Choroid plexus epithelial cell (primary cell): Measurements from ENCODE around the gene CHRM1.

Source experiments
- DNase-seq: peaks from one replicate; pipeline ENCODE4 v3.0.0-alpha.2; 2010; ENCODE audit warnings: low read depth
- H3K4me3 ChIP-seq: 2 replicates; pipeline ENCODE4 v1.5.1; 2011; ENCODE audit warnings: low read depth, mild to moderate bottlenecking, control low read depth, low read length, moderate library complexity
- TF ChIP-seq, protein P1 (sequence below): conservative IDR thresholded peaks from 2 replicates; pipeline ENCODE4 v1.5.1; 2011; ENCODE audit warnings: low read depth, mild to moderate bottlenecking, control low read depth, inconsistent platforms, low read length, moderate library complexity

The CHRM1 gene

DNA sequence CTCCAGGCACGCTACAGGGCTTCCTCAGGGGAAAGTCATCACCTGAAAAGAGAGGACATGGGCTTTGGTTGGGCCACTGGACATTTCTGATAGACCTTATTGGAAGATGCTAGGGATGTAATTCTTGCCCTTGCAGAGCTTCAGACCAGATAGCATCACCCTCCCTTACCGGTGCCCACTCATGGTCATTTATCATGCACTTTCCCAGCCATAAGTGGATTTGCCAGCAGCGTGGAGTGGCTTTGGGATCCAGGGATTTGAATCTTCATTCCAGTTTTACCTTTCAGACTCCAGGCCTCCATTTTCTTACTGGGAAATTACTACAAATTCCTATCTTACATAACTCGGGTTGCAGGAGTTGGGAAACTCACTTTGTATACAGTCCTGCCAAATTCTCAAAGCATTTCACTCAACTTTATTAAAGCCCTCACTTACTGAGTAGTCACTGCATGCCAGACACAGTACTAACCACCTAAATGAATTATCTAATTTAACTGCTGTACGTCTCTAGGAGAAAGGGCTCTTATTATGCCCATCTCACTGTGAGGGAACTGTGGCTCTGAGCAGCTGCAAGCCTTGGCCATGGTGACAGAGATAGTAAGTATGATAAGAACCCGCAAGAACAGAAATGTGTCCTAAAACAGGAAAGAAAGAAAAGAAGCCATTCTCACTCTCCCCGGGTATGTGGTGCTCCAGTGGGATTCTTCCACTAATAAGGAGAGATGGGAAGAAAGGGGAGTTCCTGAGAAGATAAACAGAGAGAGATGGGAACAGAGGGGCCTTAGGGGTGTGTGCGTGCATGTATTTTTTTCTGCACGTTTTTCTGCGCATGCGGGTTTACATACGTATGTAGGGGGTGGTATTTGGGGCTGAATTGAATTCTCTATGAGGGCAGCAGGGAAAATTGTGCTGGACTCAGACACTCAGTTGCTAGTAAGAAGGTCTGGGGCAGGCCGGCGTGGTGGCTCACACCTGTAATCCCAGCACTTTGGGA, 9.7 kb downstream of the CHRM1 start:
- H3K4me3 ChIP-seq, result no peak overlapping the region
- TF ChIP-seq, protein P1, sequence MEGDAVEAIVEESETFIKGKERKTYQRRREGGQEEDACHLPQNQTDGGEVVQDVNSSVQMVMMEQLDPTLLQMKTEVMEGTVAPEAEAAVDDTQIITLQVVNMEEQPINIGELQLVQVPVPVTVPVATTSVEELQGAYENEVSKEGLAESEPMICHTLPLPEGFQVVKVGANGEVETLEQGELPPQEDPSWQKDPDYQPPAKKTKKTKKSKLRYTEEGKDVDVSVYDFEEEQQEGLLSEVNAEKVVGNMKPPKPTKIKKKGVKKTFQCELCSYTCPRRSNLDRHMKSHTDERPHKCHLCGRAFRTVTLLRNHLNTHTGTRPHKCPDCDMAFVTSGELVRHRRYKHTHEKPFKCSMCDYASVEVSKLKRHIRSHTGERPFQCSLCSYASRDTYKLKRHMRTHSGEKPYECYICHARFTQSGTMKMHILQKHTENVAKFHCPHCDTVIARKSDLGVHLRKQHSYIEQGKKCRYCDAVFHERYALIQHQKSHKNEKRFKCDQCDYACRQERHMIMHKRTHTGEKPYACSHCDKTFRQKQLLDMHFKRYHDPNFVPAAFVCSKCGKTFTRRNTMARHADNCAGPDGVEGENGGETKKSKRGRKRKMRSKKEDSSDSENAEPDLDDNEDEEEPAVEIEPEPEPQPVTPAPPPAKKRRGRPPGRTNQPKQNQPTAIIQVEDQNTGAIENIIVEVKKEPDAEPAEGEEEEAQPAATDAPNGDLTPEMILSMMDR, result no peak
- DNase-seq, result no peak

- TF ChIP-seq, protein P1, result no peak
- DNase-seq, result no peak
- H3K4me3 ChIP-seq, result no peak overlapping the region
Observed at GRCh38 chr11:62910141-62910882, 10.9 kb downstream of the CHRM1 start.

DNA sequence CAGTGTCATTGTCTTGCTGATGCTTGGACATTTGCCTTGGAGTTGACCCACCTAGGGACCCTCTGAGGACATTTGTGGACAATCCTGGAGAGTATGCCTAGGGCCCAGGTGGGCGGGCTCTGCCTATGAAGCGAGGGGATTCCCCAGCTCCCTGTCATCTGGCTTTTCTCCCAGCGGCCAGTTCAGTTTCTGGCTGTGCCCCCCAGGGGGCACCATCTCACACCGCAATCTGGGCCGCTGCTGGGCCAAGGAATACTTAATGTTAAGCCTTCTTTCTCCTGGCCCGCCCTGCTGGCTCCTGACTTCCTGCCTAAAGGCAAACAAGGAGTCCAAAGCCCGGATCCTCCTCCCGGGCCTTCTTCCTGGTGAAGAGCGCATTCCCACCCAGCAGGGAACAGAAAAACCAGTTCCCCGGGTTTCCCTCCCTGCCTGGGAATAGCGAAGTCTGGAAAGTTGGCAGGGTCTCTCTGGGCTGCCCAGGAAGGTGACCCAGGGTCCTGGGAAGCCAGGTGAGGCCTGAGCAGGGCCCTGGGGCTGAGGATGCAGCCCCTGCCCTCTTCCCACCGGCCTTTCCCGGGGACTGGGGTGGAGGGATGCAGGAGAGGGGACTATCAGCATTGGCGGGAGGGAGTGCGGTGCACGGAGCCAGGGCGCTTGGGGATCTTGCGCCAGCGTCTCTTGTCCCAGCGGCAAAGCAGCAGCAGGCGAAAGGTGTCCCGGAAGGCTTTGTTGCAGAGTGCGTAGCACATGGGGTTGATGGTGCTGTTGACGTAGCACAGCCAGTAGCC, 11.9 kb downstream of the CHRM1 start:
- DNase-seq, result peak; percentile 85
- no peak overlapping the region for H3K4me3 ChIP-seq
- TF ChIP-seq, protein P1, result peak; percentile 80

DNA sequence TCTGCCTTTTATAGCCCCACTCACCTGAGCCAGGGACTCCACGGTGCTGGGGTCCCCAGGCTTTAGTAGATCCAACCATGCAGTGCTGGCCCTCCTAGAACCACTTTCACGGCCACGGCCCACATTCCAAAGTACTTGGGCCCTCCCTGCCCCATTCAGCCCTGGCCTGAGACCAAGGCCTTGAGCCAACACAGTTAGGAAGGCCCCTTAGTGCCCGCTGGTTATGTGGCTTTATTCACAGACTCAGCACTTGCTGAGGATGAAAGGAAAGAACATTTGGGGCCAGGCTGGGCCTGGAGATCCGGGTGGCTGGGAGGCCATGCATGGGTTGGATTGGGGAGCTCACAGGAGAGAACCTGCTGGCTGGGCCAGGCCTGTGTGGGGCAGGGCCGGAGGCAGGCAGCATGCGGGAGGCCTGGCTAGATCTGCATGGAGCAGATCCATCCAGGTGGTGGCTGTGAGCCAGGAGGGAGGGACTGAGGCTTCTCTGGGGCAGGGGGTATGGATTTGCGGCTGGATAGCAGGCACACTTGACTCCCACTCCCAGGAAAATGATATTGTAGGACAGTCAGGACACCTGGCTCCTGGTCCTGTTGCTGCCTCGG, 12.6 kb downstream of the CHRM1 start:
- no peak for DNase-seq
- H3K4me3 ChIP-seq, result no peak overlapping the region
- TF ChIP-seq, protein P1, result no peak

- H3K4me3 ChIP-seq, result no peak overlapping the region
- peak; percentile 88 for DNase-seq
- TF ChIP-seq, protein P1, result peak; percentile 99
Observed at GRCh38 chr11:62905927-62906531, 15.1 kb downstream of the CHRM1 start.

DNA sequence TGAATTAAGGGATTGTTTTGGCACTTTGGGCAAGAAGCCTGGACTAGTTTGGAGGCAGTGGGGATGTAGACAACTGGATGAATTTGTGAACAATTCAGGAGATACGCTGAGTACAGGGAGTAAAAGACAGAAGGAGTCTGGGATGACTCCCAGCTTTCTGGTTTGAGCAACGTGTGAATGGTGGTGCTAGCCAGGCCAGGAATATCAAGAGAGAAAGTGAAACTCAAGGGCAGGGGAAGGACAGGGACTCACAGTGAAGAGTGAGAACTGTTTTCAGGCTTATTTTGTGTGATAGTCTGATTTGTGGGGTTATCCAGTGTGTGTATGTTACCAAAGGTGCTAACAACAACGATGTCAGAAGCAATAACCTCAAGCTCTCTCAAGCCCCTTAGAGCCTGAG, 15.9 kb downstream of the CHRM1 start:
- no peak for DNase-seq
- TF ChIP-seq, protein P1, result no peak
- H3K4me3 ChIP-seq, result no peak overlapping the region
